Activated T-helper 1 cell treated with anti-CD3 and anti-CD28 coated beads, Interleukin-12 subunit alpha, Interleukin-12 subunit beta, Interleukin-2, Interleukin-4 antibody, amounts not matched to agents 30 ng/mL and 10 ng/mL and 1 ng/mL, durations not matched to agents 14 hours and 24 hours and 36 hours (primary cell): Measurements from ENCODE around the gene ZNF445. TPM values are rescaled to one million over a fixed set of nuclear protein-coding genes. Genes with fewer than 3 reads are reported as not detected.
"Not testable (repeated sequence)": the region's sequence is repeated elsewhere in the genome, so short reads cannot be mapped to it uniquely, and the experiment has no call there.

Source experiments
- DNase-seq: peaks from one replicate; pipeline ENCODE4 v3.0.0; 2021; ENCODE audit warnings: low spot score
- H3K27ac Mint-ChIP-seq: one replicate; pipeline ENCODE4 v1.8.0; 2021; ENCODE audit warnings: mild to moderate bottlenecking, mixed read lengths
- H3K27me3 Mint-ChIP-seq: one replicate; pipeline ENCODE4 v1.8.0; 2022; ENCODE audit warnings: mild to moderate bottlenecking, moderate library complexity, mixed read lengths; ENCODE audit not compliant: insufficient read depth
- H3K36me3 Mint-ChIP-seq: one replicate; pipeline ENCODE4 v1.8.0; 2021; ENCODE audit warnings: low read depth, mixed read lengths
- H3K4me1 Mint-ChIP-seq: one replicate; pipeline ENCODE4 v1.8.0; 2021; ENCODE audit warnings: low read depth, mixed read lengths
- H3K4me3 Mint-ChIP-seq: one replicate; pipeline ENCODE4 v1.8.0; 2021; ENCODE audit warnings: mild to moderate bottlenecking, moderate library complexity, mixed read lengths
- H3K9me3 Mint-ChIP-seq: one replicate; pipeline ENCODE4 v1.8.0; 2021; ENCODE audit warnings: mixed read lengths
- intact Hi-C: fragments of 100-400 bp; cut with micrococcal nuclease; formaldehyde crosslinking; loops from one replicate; pipeline ENCODE4 v1.15.1; 2024
- total RNA-seq: library from RNA; stranded (reverse); gene quantifications from 2 replicates; pipeline ENCODE4 v1.2.3, GENCODE V29; 2022

The ZNF445 gene
- total RNA-seq, 1 donor from 2014 or later: 18.7 TPM

DNA sequence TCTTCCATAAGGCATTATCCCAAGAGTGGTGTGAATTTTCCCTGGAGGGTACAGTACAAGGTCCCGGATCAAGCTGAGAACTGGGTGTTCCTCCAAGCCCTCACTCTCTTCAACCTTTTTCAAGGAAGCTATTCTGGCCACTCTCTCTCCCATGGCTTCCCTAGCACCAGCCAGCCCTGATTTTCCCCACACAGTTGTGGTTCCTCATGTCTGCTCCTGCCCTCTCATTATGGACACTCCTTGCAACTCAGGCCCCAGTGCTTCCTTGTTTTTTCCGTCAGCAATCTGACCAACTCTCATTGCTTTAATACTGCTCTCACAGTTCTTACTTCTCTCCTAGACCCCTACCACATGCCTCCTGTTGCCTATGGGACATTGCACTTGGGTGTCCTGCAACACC, 25.7 kb upstream of the ZNF445 start:
- intact Hi-C loops, H3K27me3 Mint-ChIP-seq, DNase-seq, H3K4me3 Mint-ChIP-seq, H3K4me1 Mint-ChIP-seq, H3K27ac Mint-ChIP-seq: not testable (repeated sequence)
- peaks cover 69% of the 10 kb centered on the region for H3K9me3 Mint-ChIP-seq
- H3K36me3 Mint-ChIP-seq: peaks cover 70% of the 10 kb centered on the region

DNA sequence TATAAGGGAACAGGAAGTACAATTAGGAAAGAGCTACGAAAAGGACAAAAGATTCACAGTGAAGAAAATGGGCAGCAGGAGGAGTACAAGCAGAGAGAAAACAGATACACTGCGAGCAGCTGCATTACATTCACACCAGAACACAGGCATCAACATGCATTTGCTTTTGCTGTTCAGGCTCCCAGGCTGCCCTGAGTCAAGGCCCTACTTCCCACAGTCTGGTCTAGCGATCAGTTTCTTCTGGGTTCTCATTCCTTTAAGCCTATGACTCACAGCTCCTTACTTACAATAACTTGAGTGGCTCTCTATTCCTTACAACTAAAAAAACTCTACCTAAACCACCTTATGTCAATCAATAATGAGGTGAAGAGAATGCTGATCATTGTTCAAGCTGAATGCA, 24.5 kb upstream of the ZNF445 start:
- peaks cover 76% of the 10 kb centered on the region for H3K36me3 Mint-ChIP-seq
- peaks cover 78% of the 10 kb centered on the region for H3K9me3 Mint-ChIP-seq
- H3K4me3 Mint-ChIP-seq: no peak overlapping the region
- no peaks in the 10 kb centered on the region for H3K4me1 Mint-ChIP-seq
- intact Hi-C loops: no loop called here
- DNase-seq: no peak
- H3K27ac Mint-ChIP-seq: no peak overlapping the region
- no peaks in the 10 kb centered on the region for H3K27me3 Mint-ChIP-seq

DNA sequence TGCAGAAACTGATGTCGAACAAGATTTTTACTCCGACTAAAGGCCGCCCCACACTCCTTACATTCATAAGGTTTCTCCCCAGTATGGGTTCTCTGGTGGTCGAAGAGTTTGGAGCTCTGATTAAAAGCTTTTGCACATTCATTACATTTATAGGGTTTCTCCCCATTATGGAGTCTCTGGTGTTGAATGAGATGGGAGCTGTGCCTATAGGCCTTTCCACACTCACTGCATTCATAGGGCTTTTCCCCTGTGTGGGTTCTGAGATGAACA, 22.4 kb upstream of the ZNF445 start:
- H3K4me1 Mint-ChIP-seq, H3K27ac Mint-ChIP-seq, intact Hi-C loops, DNase-seq, H3K27me3 Mint-ChIP-seq, H3K4me3 Mint-ChIP-seq: not testable (repeated sequence)
- Mint-ChIP-seq H3K36me3 (peaks cover 69% of the 10 kb centered on the region), H3K9me3 (peaks cover 69% of the 10 kb centered on the region)

DNA sequence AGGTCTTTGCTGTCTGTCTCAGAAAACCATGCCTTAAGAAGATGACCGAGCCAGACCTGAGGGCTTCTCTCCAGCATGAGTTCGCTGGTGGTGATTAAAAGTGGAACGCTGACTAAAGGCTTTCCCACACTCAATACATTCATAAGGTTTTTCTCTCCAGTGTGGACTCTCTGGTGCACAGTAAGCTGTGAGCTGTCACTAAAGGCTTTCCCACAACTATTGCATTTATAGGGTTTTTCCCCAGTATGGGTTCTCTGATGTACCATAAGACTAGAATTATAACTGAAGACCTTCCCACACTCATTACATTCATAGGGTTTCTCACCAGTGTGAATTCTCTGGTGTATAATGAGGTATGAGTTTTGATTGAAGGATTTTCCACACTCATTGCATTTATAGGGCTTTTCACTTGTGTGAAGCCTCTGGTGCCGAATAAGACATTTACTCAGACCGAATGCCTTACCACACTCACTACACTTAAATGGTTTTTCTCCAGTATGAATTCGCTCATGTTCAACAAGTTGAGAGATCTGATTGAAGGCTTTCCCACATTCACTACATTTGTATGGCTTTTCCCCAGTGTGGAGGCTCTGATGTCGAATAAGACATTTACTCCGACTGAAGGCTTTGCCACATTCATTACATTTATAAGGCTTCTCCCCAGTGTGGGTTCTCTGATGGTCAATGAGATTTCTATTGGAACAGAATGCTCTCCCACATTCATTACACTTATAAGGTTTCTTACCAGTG, 21.9 kb upstream of the ZNF445 start:
- no peaks in the 10 kb centered on the region for H3K4me1 Mint-ChIP-seq
- intact Hi-C loops: no loop called here
- DNase-seq: no peak
- peaks cover 72% of the 10 kb centered on the region for H3K9me3 Mint-ChIP-seq
- H3K36me3 Mint-ChIP-seq: peaks cover 70% of the 10 kb centered on the region
- H3K27ac Mint-ChIP-seq: no peak overlapping the region
- no peaks in the 10 kb centered on the region for H3K27me3 Mint-ChIP-seq
- no peak overlapping the region for H3K4me3 Mint-ChIP-seq

DNA sequence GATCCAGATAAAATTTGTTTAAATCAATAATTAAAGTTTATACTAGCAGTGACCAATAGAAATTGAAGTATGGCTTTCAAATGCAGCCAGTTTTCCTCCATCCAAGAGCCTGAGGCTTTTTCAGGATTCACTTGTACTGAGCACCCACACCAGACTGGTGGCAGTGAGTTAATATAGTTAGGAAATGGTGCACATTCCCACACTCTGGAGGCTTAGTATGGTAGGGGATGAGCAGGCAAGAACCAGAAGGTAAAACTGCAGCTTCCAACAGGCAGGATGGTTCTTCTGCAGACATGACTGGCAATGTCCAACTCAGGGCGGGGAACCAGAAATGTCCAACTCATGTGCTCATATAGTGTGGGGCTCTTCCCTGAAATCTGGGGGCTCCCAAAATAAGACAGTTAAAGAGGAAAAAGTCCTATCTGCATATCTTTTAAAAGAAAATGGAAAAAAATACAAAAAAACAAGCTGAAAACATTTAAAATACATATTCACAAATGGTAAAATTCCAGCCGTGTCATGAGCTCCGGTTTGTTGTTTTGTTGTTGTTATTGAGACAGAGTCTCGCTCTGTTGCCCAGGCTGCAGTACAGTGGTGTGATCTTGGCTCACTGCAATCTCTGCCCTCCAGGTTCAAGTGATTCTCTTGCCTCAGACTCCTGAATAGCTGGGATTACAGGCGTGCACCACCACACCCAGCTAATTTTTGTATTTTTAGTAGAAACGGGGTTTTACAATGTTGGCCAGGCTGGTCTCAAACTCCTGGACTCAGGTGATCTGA, 18.4 kb upstream of the ZNF445 start:
- Mint-ChIP-seq H3K36me3 (peaks cover 61% of the 10 kb centered on the region), H3K4me3 (no peak overlapping the region), H3K9me3 (peaks cover 77% of the 10 kb centered on the region), H3K4me1 (no peaks in the 10 kb centered on the region), H3K27ac (no peak overlapping the region), H3K27me3 (no peaks in the 10 kb centered on the region)
- intact Hi-C loops: no loop called here
- DNase-seq: no peak

DNA sequence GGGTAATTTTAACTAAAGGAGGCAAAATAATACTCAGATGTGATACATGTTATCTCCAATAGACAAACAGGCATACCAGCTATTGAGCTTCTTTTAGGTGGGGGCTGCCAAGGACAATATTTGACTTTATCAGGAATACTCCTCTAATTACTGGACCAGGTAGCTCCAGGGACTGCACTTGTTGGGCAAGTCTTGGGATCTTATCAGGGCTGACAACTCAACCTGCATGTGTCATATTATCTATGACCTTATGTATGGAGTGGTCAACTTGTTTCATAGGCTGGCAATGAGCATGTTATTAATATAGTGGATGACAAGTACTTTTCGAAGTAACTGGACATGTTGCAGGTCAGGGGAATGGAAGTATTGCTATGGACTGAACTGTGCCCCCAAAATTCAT, 15.0 kb upstream of the ZNF445 start:
- no peak for DNase-seq
- Mint-ChIP-seq H3K27ac (no peak overlapping the region), H3K27me3 (no peaks in the 10 kb centered on the region), H3K36me3 (peaks cover 38% of the 10 kb centered on the region), H3K4me1 (no peaks in the 10 kb centered on the region), H3K4me3 (no peak overlapping the region), H3K9me3 (peaks cover 71% of the 10 kb centered on the region)
- intact Hi-C loops: no loop called here

DNA sequence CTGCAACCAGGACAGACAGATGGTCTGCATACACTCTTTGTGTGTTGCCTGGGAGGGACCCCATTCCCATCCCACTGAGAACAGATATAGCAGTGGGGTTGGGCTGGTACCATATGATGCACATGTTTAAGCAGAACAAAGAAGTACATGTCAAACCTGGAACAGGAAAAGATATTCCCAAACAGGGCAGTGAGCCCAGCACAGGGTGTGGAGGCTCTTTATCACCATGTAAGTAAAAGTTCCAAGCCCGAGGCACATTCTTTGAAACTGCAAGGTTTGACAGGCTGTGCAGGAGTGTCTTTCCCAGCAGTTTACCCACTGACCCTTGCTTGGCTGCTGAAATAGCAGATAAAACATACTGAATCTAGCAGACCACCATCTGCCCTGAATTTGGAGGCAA, 5.3 kb upstream of the ZNF445 start:
- Mint-ChIP-seq H3K4me1 (peaks cover 10% of the 10 kb centered on the region), H3K27ac (no peak overlapping the region)
- intact Hi-C loops: no loop called here

DNA sequence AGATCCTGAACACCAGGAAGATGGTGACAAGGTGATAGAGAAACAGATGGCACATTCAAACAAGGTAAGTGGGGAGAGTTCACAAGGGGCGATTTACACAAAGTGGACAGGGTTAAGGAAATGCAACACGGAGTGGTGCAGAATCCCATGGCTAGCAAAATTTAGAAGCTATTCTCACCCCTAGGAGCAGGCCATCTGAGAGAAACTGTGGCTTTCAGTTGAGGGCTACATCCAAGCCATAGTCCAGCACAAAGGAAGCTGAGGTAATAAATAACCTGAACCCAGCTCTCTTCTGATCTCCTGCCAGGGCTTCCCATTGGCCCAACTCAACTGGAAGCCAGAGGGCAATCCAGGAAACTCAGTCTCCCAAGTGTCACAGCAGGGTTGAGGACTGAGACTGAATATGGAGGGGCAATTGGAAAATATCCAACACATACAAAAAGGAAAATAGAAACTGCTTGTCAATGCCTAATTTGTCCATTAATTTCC, 1.2 kb upstream of the ZNF445 start:
- Mint-ChIP-seq H3K9me3 (no peaks in the 10 kb centered on the region), H3K4me1 (peaks cover 24% of the 10 kb centered on the region), H3K27me3 (no peaks in the 10 kb centered on the region), H3K27ac (no peak overlapping the region), H3K36me3 (peaks cover 2% of the 10 kb centered on the region), H3K4me3 (peak overlapping the region; percentile 84)
- intact Hi-C loops: no loop called here
- DNase-seq: no peak

More for the DNA sequence above, 5.3 kb upstream of the ZNF445 start:
- Mint-ChIP-seq H3K27me3 (no peaks in the 10 kb centered on the region), H3K4me3 (no peak overlapping the region), H3K9me3 (peaks cover 19% of the 10 kb centered on the region), H3K36me3 (peaks cover 2% of the 10 kb centered on the region)
- DNase-seq: no peak

DNA sequence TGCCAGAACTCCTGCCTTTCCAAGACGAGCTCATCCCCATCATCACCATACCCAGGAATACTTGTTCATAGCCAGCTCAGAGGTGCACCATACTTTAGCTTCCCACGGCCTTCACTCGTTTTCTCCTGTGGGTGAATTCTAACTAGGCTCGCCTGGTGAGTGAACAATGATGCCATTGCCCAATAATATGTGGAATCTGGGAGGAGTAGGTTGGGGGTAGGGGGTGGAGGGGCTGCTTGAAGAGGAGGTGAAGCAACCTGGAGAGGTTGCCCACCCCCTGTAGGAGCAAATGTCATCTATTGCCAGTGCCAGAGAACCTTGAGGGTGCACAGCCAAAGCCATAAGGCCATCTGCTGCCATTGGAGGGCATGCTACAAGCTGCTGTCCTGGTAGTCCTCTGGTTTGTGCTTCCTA, 592 bp upstream of the ZNF445 start:
- intact Hi-C loops: no loop called here
- Mint-ChIP-seq H3K4me3 (peak overlapping the region; percentile 84), H3K27ac (peak overlapping the region; percentile 76), H3K9me3 (no peaks in the 10 kb centered on the region), H3K4me1 (peaks cover 24% of the 10 kb centered on the region), H3K36me3 (peaks cover 2% of the 10 kb centered on the region), H3K27me3 (no peaks in the 10 kb centered on the region)
- DNase-seq: no peak

DNA sequence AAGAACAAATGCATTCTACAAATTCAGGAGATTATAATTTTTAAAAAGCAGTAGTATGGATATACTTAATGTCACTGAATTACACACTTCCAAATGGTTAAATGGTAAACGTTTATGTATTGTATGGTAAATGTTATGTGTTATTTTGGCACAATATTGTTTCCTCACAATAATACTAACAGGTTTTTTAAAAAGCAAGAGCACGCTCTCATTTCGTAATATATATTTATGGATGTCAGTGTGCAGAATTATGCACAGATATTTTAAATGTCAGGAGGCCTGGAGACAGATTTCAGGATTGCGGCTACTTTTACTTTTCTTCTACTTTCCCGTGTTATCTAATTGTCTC, 533 bp downstream of the ZNF445 start:
- Mint-ChIP-seq H3K4me3 (peak overlapping the region; percentile 88), H3K27ac (peak overlapping the region; percentile 78)

DNA sequence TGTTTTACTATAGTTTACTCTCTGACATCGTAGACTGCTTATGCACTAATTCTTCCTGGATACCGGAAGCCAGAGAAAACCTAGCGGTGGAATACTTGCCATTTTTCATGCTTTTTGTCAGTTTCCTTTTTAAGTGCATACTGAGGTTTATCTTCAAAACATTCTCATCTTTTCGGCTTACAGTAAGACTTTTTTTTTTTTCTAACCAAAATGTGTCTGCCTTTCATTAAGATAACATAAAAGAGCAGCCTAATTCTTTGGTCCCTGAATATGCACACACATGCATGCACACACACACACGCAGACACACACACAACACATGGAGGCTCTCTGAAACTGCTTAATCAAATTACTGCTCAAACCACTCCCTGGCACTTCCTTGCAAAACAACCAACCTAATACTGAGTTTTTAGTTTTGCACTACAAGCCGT, 1.3 kb downstream of the ZNF445 start:
- no peak for DNase-seq
- peaks cover 33% of the 10 kb centered on the region for H3K4me1 Mint-ChIP-seq
- H3K27me3 Mint-ChIP-seq: no peaks in the 10 kb centered on the region
- H3K27ac Mint-ChIP-seq: peak overlapping the region; percentile 78
- peaks cover 9% of the 10 kb centered on the region for H3K36me3 Mint-ChIP-seq
- intact Hi-C loops: loop anchor here (1.0 kb wide), 1 partner anchor 37 kb away; no protein-coding TSS in a partner anchor
- H3K4me3 Mint-ChIP-seq: peak overlapping the region; percentile 88
- no peaks in the 10 kb centered on the region for H3K9me3 Mint-ChIP-seq

More for the DNA sequence above, 533 bp downstream of the ZNF445 start:
- DNase-seq: no peak
- Mint-ChIP-seq H3K4me1 (peaks cover 25% of the 10 kb centered on the region), H3K9me3 (no peaks in the 10 kb centered on the region), H3K27me3 (no peaks in the 10 kb centered on the region), H3K36me3 (peaks cover 6% of the 10 kb centered on the region)
- intact Hi-C loops: loop anchor here (1.0 kb wide), 5 partner anchors 9 to 154 kb away; partner anchors contain the start of gene TCAIM

DNA sequence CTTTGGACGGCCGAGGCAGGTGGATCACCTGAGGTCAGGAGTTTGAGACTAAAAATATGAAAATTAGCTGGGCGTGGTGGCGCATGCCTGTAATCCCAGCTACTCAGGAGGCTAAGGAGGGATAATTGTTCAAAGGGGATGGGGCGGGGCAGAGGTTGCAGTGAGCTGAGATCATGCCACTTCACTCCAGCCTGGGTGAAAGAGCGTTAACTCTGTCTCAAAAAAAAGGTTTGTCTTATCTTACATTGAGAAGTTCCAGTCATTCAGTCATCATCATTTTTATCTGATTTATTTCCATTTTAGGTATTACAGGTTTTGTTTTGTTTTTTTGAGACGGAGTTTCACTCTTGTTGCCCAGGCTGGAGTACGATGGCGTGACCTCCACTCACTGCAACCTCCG, 2.6 kb downstream of the ZNF445 start:
- DNase-seq, H3K9me3 Mint-ChIP-seq, intact Hi-C loops, H3K27me3 Mint-ChIP-seq, H3K27ac Mint-ChIP-seq: not testable (repeated sequence)
- peaks cover 13% of the 10 kb centered on the region for H3K36me3 Mint-ChIP-seq
- H3K4me3 Mint-ChIP-seq: peak overlapping the region; percentile 23
- peaks cover 40% of the 10 kb centered on the region for H3K4me1 Mint-ChIP-seq

DNA sequence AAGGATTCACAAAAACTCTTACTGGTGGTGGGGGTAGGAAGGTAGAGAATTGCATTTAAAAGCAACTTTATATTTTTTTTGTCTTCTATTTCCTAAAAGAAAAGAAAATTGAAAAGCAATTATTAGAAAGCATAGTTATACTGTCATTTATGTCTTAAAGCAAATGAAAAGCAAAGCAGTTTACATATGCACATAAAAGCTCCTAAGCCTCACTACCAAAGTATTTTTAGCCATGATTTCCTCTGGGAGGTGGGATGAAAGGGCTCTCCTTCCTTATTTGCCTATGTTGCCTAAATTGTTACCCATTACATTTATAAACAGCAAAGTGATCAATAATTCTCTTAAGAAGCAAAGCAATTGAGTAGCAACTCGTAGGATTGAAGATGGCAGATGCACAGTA, 7.0 kb downstream of the ZNF445 start:
- no peak overlapping the region for H3K27ac Mint-ChIP-seq
- no peak for DNase-seq
- no peaks in the 10 kb centered on the region for H3K27me3 Mint-ChIP-seq
- no peaks in the 10 kb centered on the region for H3K9me3 Mint-ChIP-seq
- H3K4me3 Mint-ChIP-seq: no peak overlapping the region
- intact Hi-C loops: no loop called here
- H3K4me1 Mint-ChIP-seq: peaks cover 30% of the 10 kb centered on the region
- peaks cover 30% of the 10 kb centered on the region for H3K36me3 Mint-ChIP-seq
